Skin of body (tissue), 2 donors: ENCODE results near the gene TMEM39A. TPM values are rescaled to one million over a fixed set of nuclear protein-coding genes. Genes with fewer than 3 reads are reported as not detected.

Source experiments
- DNase-seq: peaks from one replicate; lab custom pipeline; 2025; lab: John Stamatoyannopoulos, UW
- total RNA-seq: library from RNA; depleted of rRNA; stranded (reverse); fragments of >200 nt; gene quantifications from one replicate; pipeline ENCODE4 v1.2.3, GENCODE V29; 2014

The TMEM39A gene
- total RNA-seq, 1 donor from 2014 or later = 46.2 TPM

DNA sequence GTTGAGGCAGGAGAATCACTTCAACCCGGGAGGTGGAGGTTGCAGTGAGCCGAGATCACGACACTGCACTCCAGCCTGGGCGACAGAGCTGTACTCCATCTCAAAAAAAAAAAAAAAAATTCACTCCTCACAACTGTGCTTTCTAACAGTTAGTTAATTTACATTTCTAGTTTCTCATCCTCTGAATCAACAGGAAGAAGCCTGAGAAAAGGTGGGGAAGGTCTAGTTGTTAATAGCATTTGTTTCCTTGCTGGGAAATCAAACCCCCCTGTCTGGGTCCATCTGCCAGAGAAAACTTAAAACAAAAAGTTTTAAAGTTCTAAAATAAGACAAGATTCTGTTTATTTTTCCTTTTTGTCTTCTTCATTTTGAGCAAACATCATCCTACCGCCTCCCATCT lies 62.3 kb downstream of the TMEM39A start:
- DNase-seq = no peak

DNA sequence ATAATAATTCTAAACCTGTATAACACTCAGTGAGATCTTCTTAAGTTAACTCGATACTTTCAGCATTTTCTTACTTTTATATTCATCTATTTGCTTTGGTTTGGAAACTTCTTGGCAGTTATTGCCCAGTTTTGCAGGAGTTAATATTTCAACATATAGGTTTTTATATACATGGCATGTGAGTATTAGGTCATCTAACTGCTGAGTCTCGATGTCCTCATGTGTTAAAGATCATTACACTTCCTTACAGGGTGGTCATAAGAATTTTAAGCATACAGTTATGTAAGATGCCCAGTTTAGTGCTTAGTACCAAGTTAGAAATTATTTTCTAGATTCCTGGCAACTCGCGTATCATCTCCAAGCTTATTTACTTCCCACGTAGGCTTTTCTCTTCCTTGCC lies 62.9 kb downstream of the TMEM39A start:
- no peak for DNase-seq

GRCh38 chr3:119396870-119397269 lies 66.5 kb downstream of the TMEM39A start:
- no peak for DNase-seq

DNA sequence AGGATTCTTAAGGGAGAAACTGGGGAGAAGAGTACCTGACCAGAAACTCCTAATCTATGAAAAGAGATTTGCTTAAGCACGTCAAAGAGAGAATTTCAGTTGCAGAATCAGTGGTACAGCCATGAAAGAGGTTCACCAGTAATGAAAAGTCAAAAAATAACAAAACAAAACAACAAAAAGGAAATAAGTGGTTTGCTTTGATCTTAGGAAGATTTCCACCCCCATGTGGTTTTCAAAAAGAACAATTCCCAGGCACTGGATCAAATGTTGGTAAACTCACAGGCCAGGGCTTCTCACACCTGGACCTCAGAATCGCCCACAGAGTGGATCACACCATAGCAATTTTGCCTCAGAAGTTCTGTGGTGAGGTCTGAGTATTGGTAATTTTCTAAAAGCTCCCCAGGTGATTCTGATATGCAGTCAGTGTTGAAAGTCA lies 67.5 kb downstream of the TMEM39A start:
- no peak for DNase-seq

- DNase-seq = no peak
These were observed 74.8 kb downstream of the TMEM39A start for GRCh38 chr3:119388577-119388976.

DNA sequence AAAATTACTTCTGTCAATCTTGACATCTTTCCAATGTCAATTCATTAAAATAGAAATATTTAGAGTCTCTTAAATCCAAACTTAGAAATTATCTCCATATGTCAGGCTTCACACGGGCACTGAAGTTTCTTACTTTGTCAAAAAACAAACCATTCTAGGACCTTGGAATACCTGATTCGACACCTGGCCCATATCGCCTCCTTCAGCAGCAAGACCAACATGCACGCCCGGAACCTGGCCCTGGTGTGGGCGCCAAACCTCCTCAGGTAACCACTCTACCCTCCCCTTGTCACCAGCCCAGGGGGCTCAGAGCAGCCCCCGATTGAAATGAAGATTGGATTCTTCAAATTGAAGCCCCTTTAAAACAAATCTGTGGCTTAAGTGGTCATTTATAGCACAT lies 81.3 kb downstream of the TMEM39A start:
- DNase-seq = no peak

DNA sequence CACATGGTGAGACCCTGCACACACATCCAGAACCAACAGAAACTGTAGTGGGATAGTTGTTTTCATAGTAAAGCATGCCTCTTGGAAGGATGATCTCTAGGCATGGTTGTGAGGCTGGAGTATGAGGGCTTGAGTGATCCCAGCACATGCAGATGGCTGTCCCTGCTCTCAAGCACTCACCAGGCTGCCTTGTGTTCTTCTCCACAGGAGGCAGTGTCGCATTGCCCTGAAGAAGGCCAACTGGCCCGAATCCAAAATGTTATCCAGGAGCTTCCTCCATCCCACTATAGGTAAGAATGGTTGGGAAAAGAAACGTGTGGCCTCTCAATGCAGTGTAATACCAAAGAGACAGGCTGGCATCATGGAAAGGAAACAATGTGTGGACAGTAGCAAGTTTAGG lies 82.7 kb downstream of the TMEM39A start:
- no peak for DNase-seq

Other genes starting within 250 kb of the TMEM39A start
- gene B4GALT4, start 222.7 kb downstream of the TMEM39A start, total RNA-seq = 16.6 TPM
- gene ARHGAP31, start 169.2 kb downstream of the TMEM39A start, total RNA-seq = 13.8 TPM
- gene POGLUT1, start 5.3 kb upstream of the TMEM39A start, total RNA-seq = 14.3 TPM
- 31.2 TPM for gene TIMMDC1, start 34.9 kb upstream of the TMEM39A start, total RNA-seq
- 0.69 TPM for gene CD80, start 96.0 kb upstream of the TMEM39A start, total RNA-seq
- gene ADPRH, start 115.9 kb upstream of the TMEM39A start, total RNA-seq = 2.7 TPM
- gene PLA1A, start 134.3 kb upstream of the TMEM39A start, total RNA-seq = 0.20 TPM
- gene POPDC2, start 197.0 kb upstream of the TMEM39A start, total RNA-seq = 5.5 TPM
- gene COX17, start 213.8 kb upstream of the TMEM39A start, total RNA-seq = 20.2 TPM
- 0.69 TPM for gene CFAP91, start 239.4 kb upstream of the TMEM39A start, total RNA-seq